GM19240 (cell line): Measurements from ENCODE around the gene ARCN1.
"Not testable (repeated sequence)": the region's sequence is repeated elsewhere in the genome, so short reads cannot be mapped to it uniquely, and the experiment has no call there.

Experiments used
- DNase-seq: peaks from one replicate; pipeline ENCODE4 v3.0.0; 2011; ENCODE audit warnings: low spot score; ENCODE audit not compliant: insufficient read length

ARCN1 gene

DNA sequence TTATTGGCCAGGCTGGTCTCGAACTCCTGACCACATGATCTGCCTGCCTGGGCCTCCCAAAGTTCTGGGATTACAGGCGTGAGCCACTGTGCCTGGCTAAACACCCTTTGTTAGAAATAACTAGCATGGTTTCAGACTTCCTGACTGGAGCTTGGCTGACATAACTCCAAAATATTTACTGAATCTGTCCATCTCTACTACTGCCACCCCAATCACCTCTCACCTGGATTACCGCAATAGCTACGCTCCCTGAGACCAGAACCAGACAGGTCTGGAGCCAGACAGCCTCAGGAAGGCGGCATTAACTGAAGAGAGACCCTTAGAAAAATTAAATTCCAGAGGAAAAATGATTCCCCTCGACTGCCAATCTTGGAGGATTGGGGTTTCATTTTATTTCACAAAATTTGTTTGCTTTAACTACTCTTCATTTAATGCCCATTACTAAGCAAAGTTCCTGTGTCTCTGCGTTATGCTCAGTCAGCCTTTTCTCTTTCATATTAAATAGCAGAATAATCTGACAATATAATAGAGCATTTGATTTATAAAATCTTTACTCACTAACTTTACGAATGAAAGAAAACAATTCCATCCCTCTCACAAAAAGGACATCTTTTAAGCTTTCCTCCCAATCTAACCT is 28.1 kb upstream of the ARCN1 start:
- no peak for DNase-seq

DNA sequence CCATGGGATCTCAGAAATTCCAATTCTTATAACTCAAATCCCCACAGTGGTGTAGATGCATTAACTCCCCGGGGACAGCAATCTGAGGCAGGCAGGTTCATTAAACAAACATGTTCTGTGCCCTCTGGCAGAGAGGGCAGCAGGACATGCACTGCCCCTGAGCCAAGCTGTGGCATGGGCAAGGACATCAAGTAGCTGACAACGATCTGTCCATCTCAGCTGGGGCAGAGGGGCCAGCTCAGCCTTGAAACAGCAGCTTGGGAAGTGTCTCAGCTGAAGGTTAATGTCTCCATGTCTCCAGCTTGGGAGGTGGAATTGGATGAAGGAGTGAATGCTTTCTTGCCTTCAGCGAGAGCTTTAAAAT is 27.6 kb upstream of the ARCN1 start:
- no peak for DNase-seq

DNA sequence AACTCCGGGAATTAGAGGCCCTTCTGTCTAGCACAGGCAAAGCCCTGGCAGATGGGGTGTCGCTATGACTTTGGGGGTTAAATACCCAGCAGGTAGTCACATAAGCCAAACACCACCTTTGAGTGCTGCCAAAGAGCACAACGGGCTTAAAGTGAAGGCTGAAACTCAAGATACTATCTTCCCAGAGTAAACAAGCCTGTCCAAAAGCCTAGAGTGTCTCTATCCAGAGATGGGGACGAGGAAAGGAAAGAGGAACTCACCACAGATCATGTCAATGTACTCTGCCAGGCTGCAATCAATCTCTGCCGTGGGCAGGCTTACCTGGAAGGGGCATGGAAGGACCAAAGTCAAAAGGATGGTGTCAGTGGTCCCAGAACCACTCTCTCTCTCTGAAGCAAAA is 26.7 kb upstream of the ARCN1 start:
- DNase-seq, result no peak

DNA sequence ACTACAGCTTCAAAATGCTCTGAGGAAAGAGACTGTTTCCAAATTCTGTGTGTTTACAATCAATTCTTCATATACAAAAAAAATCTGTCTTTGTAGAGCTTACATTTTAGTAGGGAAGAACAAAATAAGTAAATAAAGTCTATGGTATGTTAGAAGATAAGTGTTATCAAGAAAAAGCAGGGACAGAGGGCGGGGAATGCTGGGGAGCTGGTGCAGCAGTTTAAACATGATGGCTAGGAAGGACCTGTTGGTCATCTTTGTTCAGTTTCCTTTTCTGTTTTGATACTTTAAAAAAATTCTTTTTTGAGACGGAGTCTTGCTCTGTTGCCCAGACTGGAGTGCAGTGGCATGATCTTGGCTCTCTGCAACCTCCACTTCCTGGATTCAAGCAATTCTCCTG is 25.1 kb upstream of the ARCN1 start:
- no peak for DNase-seq

DNA sequence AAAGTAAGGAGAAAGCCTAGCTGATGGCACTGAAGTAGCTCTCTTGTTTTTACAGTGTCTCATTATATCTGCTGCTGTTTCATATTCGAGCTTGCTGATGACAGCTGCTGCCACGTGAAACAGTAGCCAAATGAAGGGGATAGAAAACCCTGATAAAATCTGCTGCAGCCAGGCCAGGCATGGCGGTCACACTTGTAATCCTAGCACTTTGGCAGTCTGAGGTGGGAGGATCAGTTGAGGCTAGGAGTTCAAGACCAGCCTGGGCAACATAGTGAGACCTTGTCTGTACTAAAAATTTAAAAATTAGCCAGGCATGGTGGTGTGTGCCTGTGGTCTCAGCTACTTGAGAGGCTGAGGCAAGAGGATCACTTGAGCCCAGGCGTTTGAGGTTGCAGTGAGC is 19.9 kb upstream of the ARCN1 start:
- DNase-seq, result no peak

DNA sequence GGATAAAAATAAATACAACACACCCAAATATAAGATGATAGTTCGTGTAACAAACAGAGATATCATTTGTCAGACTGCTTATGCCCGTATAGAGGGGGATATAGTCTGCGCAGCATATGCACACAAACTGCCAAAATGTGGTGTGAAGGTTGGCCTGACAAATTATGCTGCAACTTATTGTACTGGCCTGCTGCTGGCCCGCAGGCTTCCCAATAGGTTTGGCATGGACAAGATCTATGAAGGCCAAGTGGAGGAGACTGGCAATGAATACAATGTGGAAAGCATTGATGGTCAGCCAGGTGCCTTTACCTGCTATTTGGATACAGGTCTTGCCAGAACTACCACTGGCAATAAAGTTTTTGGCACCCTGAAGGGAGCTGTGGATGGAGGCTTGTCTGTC is 11.4 kb upstream of the ARCN1 start:
- no peak for DNase-seq

DNA sequence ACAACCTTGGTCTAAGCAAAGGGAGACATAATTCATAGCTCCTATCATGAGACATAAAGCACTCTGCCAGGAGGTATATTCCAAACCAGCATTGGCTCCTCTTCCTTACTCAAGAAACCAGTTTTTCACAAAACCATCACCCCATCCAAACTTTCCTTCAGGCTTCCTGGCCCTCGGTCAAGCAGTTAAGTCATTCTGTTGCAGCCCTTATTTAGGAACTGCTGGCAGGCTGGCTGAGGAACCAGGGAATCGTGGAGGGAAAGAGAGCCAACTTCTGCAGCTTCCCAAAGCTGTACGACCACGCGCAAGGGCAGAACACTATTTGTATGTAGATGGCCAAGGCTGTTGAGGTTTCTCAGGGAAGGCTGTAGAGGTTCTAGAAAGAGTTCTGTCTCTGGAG is 7.2 kb upstream of the ARCN1 start:
- no peak for DNase-seq

DNA sequence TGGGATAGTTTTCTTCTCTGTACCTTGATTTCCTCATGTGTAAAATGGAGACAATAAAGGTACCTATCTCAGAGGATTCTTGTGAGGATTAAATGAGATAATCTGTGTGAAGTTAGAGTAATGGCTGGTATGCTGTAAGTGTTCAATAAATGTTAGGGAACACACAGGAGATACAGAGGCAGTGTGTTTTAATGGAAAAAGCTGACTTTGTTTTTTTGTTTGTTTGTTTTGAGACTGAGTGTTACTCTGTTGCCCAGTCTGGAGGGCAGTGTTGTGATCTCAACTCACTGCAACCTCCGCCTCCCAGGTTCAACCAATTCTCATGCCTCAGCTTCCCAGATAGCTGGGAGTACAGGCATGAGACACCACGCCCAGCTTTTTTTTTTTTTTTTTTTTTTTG is 2.5 kb upstream of the ARCN1 start:
- no peak for DNase-seq

DNA sequence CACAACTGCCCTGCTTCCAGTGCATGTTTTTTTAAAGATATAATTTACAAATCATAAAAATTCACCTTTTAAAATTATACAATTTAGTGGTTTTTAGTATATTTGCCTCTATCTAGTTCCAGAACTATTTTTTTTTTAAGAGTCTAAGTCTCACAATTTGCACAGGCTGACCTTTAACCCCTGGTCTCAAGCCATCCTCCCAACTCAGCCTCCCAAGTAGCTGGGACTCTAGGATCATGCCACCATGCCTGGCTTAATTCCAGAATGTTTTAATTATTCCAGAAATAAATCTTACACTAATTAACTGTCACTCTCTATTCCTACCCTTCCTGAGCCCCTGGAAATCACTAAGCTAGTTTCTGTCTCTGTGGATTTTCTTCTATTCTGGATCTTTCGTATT is 1.4 kb upstream of the ARCN1 start:
- DNase-seq, result no peak

DNA sequence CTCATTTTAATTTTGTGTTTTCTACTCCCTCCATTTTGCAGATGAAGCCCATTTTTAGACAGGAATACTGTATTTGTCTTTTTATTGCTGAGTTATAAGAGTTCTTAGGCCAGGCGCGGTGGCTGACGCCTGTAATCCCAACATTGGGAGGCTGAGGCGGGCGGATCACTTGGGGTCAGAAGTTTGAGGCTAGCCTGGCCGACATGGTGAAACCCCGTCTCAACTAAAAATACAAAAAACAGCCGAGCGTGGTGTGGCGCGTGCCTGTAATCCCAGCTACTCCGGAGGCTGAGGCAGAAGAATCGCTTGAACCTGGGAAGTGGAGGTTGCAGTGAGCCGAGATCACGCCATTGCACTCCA is 528 bp upstream of the ARCN1 start:
- DNase-seq, result not testable (repeated sequence)

DNA sequence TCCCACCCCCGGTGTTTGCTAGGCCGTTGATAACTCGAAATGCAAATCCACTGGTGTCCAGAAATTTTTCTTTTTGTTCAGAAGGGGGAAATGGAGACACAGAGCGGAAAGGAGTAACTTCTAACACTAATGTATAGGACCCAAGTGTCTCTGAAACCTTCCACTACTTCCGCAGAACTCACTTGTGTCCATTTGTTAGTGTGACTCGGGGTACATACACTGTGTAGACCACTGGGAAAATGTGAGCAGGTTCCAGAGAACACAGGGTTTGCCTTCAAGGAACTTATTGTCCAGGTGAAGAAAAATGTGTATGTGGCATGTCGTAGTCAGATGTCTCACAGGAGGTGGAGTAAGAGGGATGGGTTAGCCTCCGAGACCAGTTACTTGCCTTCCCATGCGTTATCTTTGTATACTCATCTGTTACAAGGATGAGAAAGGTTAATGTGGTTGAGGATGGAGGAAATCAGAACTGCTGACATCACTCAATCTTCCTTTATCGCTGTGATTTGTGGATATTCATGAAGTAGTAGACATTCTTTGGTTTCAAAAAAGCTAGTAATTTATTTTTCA is 857 bp downstream of the ARCN1 start:
- DNase-seq, result no peak

DNA sequence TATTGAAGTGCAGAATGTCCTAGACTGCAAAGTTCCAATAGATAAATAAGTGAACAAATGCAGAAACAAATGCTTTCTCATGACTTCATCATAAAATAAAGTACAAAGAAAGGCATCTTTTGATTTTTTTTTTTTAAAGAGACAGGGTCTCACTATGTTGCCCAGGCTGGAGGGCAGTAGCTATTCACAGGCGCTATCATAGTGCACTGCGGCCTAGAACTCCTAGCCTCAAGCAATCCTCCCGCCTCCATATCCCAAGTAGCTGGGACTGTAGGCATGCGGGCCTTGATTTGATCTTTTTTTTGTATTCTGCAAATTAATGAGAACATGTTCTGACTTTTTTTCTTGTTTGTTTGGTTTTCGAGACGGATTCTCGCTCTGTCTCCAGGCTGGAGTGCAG is 2.4 kb downstream of the ARCN1 start:
- no peak for DNase-seq

DNA sequence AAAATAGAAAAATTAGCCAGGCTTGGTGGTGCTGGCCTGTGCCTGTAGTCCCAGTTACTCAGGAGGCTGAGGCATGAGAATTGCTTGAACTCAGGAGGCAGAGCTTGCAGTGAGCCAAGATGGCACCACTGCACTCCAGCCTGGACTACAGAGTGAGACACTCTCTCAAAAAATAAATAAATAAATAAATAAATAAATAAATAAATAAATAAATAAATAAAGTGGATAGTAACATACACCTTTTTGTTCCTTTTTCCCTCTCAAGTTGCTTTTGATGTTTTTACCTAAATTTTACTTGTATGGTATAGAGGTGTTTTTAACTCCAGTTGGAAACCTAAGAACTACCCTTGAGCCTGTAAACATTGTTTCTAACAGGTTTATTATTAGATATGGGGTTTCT is 5.8 kb downstream of the ARCN1 start:
- DNase-seq, result not testable (repeated sequence)

DNA sequence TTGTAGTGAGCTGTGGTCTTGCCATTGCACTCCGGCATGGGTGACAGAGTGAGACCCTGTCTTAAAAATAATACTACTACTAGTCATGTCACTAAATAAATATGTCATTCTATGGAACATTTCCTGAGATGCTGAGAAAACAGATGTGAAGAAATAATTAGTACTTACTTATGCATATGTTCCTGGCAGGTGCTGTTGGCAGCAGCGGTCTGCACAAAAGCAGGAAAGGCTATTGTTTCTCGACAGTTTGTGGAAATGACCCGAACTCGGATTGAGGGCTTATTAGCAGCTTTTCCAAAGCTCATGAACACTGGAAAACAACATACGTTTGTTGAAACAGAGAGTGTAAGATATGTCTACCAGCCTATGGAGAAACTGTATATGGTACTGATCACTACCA is 8.8 kb downstream of the ARCN1 start:
- no peak for DNase-seq

DNA sequence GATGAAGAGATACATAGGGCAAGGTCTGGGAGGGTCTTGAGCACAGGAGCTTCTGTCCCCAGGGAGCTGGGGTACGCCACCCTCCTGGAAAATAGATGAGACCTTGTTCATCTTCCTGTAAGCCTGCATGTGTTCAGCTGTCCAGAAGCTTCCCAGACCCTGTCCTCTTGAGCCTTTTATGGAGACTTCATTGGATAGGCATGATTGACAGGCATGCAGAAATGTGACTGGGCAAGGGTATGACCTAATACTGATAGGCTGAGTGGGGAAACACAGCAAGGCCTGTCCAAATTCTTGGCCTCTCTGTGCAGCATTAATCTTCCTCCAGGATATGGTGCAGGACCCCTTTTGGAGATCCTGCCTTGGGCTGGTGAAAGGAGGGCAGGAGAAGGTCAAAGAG is 15.7 kb downstream of the ARCN1 start:
- no peak for DNase-seq

DNA sequence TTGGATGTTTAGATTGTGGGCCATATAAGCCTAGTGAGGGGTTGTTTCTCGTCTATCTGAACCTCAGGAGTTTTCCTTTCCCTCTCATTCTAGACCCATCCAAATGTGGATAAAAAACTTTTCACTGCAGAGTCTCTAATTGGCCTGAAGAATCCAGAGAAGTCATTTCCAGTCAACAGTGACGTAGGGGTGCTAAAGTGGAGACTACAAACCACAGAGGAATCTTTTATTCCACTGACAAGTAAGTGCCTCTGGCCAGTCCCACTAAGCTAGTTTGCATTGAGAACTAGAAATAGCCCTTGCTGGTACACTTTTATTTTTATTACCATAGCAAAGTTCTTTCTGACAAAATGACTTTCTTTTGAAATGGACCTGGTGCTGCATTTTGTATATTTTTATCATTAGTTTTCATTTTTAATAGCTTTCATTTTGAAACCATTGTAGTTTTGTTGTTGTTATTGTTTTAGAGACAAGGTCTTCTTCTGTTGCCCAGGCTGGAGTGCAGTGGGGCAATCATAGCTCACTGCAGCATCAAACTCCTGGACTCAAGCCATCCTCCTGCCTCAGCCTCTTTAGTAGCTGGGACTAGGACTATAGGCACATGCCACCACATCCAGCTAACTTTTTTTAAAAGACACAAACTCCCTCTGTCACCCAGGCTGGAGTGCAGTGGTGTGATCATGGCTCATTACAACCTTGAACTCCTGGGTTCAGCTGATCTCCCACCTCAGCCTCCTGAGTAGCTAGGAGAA is 20.6 kb downstream of the ARCN1 start:
- DNase-seq, result no peak

DNA sequence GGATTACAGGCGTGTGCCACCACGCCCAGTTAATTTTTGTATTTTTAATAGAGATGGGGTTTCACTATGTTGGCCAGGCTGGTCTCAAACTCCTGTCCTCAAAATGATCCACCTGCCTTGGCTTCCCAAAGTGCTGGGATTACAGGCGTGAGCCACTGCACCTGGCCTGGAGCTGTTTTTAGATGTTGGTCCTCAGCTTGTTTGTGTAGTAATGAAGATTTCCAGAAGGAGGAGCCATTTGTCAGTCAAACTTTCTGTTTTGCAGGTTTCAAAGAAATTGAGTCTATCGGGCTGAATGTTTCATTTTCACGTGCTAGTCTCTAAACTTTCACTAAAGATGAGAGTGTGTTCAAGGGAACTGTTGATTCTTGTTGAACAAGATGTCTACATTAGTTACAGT is 22.8 kb downstream of the ARCN1 start:
- not testable (repeated sequence) for DNase-seq

DNA sequence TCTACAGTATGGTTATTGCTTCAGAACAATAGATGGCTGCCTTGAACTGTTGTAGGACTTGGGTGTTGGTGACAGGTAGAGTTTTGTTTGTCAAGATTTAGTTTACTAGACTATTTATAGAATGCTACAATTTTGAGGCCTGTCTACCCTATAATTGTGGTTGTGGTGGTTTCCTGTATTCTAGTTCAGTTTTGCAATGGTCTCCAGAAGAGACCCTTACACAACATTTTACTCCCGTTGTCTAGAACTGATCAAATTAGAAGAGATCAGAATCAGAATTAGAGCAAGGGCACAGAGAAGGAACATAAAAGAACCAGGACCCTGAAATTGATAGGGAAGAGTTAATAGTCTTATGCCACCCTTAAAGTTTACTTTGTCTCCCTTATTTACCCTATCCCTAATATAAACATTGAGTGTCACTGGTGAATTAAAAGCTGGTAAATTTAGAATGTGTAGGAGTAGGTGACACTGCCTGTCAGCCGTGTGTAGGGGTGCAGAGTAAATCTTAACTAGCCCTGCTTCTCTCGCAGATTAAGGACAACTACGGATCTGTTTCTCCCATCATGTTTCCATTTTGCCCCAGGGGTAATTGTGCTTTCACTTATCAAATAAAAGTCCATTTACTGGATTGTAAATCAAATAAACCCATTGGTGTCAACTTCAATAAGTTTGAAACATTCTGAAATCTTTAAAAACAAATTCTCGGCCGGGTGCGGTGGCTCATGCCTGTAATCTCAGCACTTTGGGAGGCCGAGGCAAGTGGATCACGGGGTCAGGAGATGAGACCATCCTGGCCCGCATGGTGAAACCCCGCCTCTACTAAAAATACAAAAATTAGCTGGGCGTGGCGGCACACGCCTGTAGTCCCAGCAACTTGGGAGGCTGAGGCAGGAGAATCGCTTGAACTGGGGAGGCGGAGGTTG is 24.3 kb downstream of the ARCN1 start:
- DNase-seq, result no peak

DNA sequence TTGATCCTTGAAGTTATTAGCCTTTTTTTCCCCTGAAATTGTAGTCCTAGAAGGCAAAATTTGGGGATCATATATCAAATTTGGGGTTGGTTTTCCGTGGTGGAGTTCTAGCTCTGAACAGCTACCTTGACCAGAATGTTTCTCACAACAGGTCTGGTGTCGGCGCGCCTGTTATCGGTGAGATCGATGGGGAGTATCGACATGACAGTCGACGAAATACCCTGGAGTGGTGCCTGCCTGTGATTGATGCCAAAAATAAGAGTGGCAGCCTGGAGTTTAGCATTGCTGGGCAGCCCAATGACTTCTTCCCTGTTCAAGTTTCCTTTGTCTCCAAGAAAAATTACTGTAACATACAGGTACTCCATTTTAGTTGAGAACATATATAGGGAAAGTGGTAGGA is 25.3 kb downstream of the ARCN1 start:
- DNase-seq, result no peak

DNA sequence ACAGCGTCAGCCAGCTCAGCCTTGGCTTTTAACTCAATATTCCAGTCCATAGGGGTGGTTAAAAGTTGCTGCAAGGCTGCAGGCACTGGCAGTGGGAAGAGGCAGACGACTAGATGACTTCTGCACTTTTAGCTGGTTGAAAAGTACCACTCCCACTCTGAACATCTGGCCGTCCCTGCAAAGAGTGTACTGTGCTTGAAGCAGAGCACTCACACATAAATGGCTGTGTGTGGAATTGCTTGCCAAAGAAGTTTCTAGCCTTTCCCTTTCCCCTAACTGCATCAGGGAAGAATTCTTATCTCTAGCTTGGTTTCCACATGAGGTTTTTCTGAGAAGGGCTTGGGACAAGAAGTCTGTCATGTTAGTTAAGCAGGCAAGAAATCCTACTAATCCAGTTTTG is 30.1 kb downstream of the ARCN1 start:
- no peak for DNase-seq

DNA sequence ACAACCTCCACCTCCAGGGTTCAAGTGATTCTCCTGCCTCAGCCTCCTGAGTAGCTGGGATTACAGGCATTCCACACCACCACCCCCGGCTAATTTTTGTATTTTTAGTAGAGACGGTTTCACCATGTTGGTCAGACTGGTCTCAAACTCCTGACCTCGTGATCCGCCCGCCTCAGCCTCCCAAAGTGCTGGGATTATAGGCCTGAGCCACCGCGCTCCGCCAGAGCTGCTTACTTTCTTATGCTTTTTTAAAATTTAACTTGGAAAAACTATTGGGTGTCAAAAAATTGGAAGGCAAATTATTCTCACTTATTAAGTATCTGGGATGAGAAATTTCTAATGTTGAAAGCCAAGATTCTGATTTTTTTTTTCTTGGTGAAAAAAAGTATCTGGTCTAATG is 31.5 kb downstream of the ARCN1 start:
- not testable (repeated sequence) for DNase-seq

DNA sequence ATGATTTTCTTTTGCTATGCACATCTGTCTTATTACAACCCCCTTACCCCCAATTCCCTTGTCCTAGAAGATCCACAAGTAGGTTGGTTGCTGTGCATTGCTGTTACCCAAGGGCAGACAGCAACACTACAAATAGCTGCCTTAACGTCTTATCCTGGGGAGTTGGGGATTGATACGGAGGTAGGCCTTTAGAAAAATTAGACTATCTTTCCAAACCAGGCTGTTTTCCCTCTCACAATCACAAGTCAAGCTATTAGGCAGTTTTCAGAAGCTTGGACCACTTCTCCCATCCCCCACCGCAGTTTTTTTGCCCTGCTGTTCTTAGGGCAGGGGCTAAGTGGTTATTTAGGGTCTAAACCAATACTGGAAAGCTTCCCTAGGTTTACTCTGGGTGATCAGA is 32.4 kb downstream of the ARCN1 start:
- DNase-seq, result no peak
